GM19238 (cell line): ENCODE results near the gene OSBP2.
A peak's percentile ranks its signal among the peaks of the same experiment; 100 is the strongest.

Experiments
- DNase-seq: peaks from one replicate; pipeline ENCODE4 v3.0.0; 2011; ENCODE audit warnings: low spot score; ENCODE audit not compliant: insufficient read length

OSBP2 gene

DNA sequence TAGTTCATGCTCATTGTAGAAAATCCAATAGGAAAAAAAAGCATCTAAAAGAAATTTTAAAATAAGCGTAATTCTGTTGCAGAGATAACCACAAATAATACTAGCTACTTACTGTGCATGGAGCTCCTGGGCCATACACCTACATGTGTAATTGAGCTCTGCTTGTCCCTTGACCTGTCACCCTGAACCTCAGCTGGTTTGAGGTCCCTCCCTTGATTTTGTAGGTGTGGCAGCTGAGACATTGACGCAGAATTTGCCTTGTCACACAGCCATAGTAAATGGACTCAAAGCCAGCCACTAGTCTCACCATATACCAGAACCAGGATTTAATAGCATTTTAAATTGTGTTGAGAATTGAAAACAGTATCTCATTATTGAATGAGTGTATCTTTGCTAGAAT lies 138.6 kb downstream of the OSBP2 start:
- no peak for DNase-seq

- DNase-seq: no peak
These were observed 142.9 kb downstream of the OSBP2 start for GRCh38 chr22:30837531-30837930.

DNA sequence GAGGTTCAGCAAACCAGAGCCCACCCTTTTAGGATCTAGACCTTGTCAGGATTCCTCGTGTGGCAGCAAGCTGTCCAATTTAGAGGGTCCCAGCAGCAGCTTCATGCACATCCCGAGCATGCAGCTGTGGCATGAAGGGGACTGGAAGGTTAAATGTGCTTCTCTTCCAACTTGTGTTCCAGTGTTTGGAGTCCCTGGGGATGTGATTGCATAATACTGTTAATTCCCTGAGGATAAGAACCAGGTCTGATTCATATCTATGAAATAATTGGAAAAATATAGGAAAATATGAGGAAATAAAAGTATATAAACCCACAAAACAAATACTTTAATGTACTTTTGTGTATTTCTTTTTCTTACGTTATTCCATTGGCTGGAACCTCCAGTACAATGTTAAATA lies 143.4 kb downstream of the OSBP2 start:
- no peak for DNase-seq

DNA sequence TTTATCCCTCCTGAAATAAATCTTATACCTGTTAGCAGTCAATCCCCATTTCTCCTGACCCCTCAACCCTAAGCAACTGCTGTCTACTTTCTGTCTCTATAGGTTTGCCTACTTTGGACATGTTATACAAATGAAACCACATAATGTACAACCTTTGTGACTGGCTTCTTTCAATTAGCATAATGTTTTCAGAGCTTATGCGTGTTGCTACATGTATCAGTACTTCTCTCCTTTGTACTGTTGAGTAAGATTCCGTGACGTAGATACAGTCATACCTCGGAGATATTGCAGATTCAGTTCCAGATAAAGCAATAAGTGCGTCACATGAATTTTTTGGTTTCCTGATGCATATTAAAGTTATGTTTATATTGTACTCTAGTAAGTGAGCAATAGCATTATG lies 146.6 kb downstream of the OSBP2 start:
- no peak for DNase-seq

DNA sequence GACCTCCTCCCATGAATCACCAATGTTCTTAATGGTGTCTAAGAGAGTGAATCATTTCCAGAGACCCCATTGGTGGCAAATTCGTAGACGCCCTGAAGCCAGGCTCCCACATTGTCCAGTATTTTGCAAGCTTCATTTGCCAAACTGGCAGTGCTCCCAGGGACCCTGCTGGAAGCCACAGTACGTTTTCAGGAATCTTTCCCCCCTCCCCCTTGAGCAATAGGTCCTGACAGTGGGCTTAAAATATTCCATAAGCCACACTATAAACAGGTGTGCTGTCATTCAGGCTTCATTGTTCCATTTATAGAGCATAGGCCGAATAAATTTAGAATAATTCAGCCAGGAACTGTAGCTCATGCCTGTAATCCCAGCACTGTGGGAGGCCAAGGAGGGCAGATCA lies 148.6 kb downstream of the OSBP2 start:
- DNase-seq: no peak

- no peak for DNase-seq
These were observed 152.9 kb downstream of the OSBP2 start for GRCh38 chr22:30847583-30847982.

GRCh38 chr22:30855266-30855665 lies 160.6 kb downstream of the OSBP2 start:
- no peak for DNase-seq

DNA sequence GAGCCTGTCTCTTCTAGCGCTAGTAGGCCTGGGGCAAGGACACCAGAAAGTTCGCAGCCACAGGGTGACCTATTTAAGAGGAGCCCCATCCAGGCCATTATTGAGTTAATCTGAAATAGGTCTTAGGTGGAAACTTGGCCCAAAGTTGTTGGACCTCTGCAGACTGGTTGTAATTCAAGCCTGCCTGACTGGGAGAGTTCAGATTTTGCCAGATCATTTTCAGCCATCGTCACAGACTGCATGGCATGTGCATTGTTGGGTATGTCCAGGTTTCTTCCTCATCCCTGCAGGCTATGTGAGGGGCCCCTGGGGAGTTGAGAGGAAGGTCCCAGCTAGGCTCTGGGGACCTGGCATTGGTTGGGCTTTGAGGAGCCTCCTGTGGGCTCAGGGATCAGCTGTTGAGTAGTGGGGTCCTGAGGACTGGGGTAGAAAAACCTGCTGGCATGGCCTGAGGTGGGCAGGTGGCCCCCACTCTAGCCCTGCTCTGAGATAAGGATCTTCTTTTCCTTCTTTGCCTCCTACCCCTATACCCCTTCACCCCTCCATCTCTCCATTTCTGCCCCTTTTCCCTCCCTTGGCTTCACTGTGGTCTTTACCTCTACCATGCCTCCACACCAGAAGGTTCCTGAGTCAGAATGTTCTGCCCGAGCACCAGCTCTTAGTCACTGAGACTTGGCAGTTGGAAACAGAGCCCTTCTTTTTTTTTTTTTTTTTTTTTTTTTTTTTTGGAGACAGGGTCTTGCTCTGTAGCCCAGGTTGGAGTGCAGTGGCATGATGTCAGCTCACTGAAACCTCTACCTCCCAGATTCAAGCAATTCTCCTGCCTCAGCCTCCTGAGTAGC lies 161.2 kb downstream of the OSBP2 start:
- DNase-seq: no peak

DNA sequence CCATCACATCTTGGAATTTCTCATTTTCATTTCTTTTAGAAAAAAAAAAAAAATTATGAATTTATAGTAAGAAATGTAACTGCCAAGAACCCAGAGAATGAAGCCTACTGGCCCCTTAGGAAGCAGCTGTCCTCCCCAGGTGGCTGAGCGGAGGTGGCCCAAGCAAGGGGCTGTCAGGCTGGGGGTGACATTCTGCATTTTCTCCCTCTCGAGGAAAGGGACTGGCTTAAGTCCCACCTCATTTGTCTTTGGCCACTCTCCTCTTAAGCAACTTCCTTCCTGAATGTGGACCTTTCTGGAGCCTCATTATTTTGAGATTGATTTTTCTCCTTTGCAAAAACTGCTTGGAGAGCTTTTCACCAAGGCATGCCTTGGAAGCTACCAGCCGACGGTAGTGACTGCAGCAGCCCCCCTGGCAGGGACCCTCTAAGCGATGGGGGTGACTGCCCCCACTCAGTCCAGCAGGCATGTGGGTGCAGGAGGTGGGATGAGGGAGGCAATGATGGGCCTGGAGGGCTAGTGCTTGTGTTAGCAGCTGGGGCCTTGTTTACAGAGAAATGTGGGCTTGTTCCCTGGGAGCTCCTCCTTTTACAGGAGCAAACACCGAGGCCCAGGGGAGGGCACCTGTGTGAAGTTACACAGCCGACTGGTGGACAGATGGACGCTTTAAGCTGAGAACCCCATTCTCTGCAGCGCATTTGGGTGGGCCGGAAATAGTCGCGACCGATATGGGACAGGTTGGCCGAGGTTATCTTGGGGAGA lies 162.2 kb downstream of the OSBP2 start:
- no peak for DNase-seq

- DNase-seq: no peak
These were observed 163.1 kb downstream of the OSBP2 start for GRCh38 chr22:30857791-30858190.

DNA sequence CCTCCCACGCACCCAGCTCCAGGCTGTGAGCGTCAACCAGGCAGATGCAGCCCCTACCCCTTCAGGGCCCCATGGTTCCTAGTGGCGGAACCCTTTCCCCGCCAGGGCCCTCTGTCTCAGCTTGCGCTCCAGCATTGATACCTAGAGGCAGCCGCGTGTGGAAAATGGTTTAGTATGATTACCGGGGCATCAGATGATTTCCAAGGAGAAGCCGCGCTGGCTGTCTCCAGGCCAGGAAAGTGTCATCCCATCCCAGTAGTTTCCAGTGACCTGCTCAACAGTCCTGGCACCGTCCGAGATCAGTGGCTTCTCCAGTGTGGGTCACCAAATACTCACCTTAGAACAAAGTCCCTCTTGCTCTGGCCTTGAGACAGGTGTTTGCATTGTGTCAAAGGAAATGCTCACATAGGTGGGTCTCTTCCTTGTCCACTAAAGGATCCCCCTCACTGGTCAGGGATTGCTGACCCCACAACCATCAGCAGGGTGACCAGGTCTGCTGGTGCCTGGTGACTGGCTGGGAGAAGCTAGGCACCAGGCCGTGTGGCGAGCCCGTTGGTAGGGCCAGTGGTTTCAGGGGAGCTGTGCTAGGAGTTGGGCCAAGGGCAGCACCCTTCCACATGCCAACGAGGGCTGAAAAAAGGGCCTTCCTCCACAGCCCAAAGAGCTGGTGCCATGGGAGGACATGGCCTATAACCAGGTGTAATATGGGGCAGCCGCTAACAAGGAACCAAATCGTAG lies 164.5 kb downstream of the OSBP2 start:
- no peak for DNase-seq

DNA sequence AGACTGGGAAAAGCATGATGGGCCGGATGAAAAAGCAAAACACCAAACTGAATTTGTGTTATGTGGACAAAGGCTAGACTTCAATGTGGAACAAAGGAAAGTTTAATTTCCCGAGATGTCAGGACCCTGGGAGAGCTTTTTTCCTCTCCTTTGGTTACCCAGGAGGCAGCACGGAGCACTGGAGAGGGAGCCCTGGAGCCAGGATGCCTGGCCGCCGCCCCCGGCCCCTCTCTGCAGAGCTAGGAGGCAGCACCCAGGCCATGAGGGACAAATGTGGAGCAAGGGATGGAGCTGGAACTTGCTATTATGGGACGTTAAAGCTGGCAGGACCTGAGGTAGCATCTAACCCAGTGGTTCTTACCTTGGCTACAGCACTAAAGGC lies 165.0 kb downstream of the OSBP2 start:
- no peak for DNase-seq

DNA sequence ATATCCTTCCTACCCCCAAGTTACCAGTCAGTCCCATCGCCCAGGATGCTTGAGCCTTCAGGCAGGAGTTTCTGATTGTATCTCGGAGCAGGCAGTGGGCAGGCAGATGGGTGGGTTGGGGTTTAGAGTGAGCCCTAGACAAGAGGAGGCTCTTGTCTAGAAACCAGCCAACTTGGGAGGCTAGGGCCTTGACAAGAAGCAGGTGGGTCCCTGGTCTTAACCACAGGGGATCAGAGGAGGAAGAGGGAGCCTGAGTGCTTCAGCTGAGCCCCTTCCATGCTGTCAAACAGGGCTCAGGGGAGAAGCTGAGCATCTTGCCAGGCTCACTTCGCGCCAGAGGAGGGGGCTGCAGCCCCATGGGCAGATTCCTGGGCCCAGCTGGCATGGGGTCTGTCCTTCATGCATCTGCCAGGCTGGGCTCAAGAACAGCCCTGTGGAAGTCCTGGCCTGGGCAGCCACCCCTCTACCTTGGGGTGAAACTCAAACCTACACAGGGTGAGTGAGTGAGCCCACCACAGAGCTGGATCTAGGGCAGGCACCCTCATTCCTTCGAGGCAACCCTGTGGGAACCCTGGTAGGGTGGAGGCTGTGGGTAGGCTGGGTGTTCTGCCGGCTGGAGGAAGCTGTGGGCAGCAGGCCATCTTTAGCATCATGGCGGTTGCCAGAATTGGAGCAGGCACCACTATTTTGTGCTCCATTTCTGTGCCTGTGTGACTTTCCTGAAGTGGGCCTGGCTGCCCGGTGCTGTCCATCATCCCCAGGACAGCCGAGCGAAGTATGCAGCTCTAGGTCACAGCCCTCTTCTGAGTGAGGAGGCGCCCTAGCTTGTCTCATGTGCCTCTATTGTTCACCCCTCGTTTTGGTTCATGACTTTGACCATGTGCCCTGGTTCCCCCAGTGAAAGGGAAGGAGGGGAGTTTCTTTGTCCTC lies 165.8 kb downstream of the OSBP2 start:
- DNase-seq: no peak

GRCh38 chr22:30861131-30861530 lies 166.5 kb downstream of the OSBP2 start:
- DNase-seq: no peak

DNA sequence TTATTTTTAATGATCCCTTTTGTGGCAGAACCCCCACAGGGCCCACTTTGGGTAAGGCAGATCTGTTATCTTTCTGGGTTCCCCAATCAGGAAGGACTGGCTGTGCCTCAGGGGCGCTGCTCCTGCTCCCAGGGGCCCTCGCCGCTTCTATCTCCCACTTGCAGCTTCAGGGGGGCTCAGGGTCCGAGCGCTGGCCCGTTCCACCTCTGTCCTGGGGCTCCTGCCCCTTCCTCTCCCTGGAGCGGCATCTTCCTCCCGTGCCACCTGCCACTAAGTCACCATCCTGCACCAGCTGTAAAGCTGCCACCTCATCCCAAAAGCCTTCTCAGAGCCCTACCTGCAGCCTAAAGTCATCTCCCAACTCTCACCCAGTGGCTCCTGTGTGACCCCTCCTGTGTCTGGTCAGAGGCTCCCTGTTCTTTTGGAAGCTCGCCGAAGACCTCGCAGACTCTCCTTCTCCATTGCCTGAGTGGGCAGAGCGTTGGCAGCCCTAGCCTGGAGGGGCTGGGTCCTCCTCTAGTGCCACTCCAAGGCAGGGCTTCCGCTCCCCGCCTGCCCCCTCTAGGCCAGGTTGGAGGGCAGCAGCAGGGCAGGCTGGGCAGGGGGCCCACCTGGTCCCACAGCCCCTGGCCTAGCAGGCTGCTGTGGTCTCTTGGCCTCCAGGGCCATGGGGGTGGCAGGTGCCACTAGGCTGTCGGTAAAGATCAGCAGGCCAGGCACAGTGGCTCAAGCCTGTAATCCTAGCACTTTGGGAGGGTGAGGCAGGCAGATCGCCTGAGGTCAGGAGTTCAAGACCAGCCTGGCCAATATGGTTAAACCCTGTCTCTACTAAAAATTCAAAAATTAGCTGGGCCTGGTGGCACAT lies 167.2 kb downstream of the OSBP2 start:
- no peak for DNase-seq

DNA sequence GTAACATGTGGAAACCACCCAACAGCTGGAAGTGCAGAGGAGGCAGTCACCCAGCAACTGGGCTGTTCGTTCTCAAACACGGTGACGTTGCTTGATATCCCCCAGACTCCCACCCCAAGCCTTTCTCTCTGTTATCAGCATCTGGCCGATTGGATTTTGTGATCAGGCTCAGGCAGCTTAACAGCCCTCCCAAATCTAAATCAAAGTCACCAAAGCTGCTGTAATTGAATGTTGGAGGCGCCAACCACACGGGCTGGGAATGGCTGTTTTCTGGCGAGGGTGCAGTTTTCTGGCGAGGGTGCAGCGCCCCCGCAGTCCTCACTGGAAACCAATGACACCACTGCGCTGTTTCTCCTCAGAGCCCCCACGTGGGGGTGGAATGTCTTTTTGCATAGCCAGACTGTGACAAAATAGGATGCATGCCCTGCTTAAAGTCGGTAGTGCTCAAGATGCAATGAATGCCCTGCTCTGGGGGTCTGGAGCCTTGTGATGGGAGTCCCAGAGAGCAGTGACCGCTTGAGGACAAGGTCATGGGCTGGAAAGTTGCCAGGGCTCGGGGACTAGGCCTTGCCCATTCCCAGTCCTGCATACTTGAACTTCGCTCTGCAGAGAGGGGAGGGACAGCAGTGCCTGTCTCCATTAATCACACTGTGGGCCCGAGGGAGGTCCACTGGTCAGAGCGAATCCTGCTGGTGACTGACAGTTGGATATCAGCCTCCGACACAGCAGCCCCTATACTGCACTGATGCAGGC lies 168.6 kb downstream of the OSBP2 start:
- DNase-seq: no peak

GRCh38 chr22:30864441-30865420 lies 170.1 kb downstream of the OSBP2 start:
- no peak for DNase-seq

- DNase-seq: peak; percentile 2
These were observed 171.0 kb downstream of the OSBP2 start for GRCh38 chr22:30865656-30866055.
